B cell (primary cell): ENCODE data around the gene SNRPD2. TPM values are rescaled to one million over a fixed set of nuclear protein-coding genes. Genes with fewer than 3 reads are reported as not detected.
A peak's percentile ranks its signal among the peaks of the same experiment; 100 is the strongest.

Experiments used
- ATAC-seq: fragments of 200-7000 bp; cut with Tn5 transposase; one replicate; pipeline ENCODE4 v1.10.0; 2021; ENCODE audit warnings: low read depth, mild to moderate bottlenecking, moderate number of reproducible peaks, moderate library complexity
- CTCF ChIA-PET: fragments of 350-600 bp; sonication (Branson Sonifier 250); formaldehyde crosslinking; loops from one replicate; lab custom pipeline; 2021; ENCODE audit warnings: antibody characterized with exemption, inconsistent platforms; lab: Charles Lee
- POLR2A ChIA-PET: fragments of 350-600 bp; sonication (Branson Sonifier 250); formaldehyde crosslinking; loops from one replicate; lab custom pipeline; 2021; ENCODE audit warnings: antibody characterized with exemption; lab: Charles Lee
- DNase-seq: peaks from one replicate; pipeline ENCODE4 v3.0.0; 2013
- H2AFZ ChIP-seq: 2 replicates; pipeline ENCODE4 v1.6.1; 2012; ENCODE audit warnings: mild to moderate bottlenecking, low read depth, low read length; ENCODE audit not compliant: insufficient read depth, poor library complexity, severe bottlenecking
- H3K27ac ChIP-seq, 2 donors: 1 replicate in 1 of 2; 2 replicates in 1 of 2; pipeline ENCODE4 v1.5.1; 2012 to 2013; ENCODE audit warnings: low read length in 2 of 2, mild to moderate bottlenecking in 2 of 2, moderate library complexity in 1 of 2
- H3K27me3 ChIP-seq, 4 experiments: fragments of 200-600 bp in 1 of 4; sonication (generic) in 1 of 4; replicated peaks in 1 of 4; 1 replicate in 2 of 4; 2 replicates in 2 of 4; pipeline versions ENCODE4 v1.6.1 to v1.7.0; 2013 to 2016; ENCODE audit warnings: low read length in 3 of 4, mild to moderate bottlenecking in 2 of 4, mixed read lengths in 1 of 4, moderate library complexity in 1 of 4; ENCODE audit not compliant: insufficient read depth in 4 of 4, control insufficient read depth in 3 of 4; ENCODE audit errors: control extremely low read depth in 1 of 4
- H3K36me3 ChIP-seq, 2 experiments: replicated peaks in 1 of 2; 1 replicate in 1 of 2; 2 replicates in 1 of 2; pipeline versions ENCODE4 v1.6.1 to v1.7.1; 2013; ENCODE audit warnings: low read length in 1 of 2; ENCODE audit not compliant: insufficient read depth in 2 of 2, control insufficient read depth in 1 of 2; ENCODE audit errors: control extremely low read depth in 1 of 2, extremely low read depth in 1 of 2
- H3K4me1 ChIP-seq, 2 donors: fragments of 200-600 bp in 1 of 2; sonication (generic) in 1 of 2; 1 replicate in 1 of 2; 2 replicates in 1 of 2; pipeline versions ENCODE4 v1.5.1 to v1.6.1; 2013 to 2017; ENCODE audit warnings: low read length in 2 of 2; ENCODE audit not compliant: control insufficient read depth in 2 of 2, insufficient read depth in 2 of 2
- H3K4me2 ChIP-seq: replicated peaks from 2 replicates; pipeline ENCODE3; 2012; ENCODE audit warnings: mild to moderate bottlenecking, low read depth, low read length; ENCODE audit not compliant: poor library complexity, severe bottlenecking
- H3K4me3 ChIP-seq, 5 experiments: fragments of 200-600 bp in 1 of 5; sonication (generic) in 1 of 5; 1 replicate in 3 of 5; 2 replicates in 2 of 5; pipeline versions ENCODE4 v1.5.1 to v1.7.0; 2011 to 2016; ENCODE audit warnings: low read length in 4 of 5, mild to moderate bottlenecking in 4 of 5, low read depth in 2 of 5, control low read depth in 1 of 5, moderate library complexity in 1 of 5; ENCODE audit not compliant: insufficient read depth in 1 of 5; ENCODE audit errors: control extremely low read depth in 1 of 5, extremely low read depth in 1 of 5
- H3K79me2 ChIP-seq: fragments of 200-600 bp; sonication (generic); one replicate; pipeline ENCODE4 v1.6.0; 2016; ENCODE audit warnings: low read length; ENCODE audit not compliant: control insufficient read depth, insufficient read depth
- H3K9ac ChIP-seq: fragments of 200-600 bp; sonication (generic); 2 replicates; pipeline ENCODE4 v1.6.1; 2017; ENCODE audit warnings: mild to moderate bottlenecking, low read length, moderate library complexity
- H3K9me3 ChIP-seq, 3 donors: one replicate each; pipeline versions ENCODE4 v1.6.1 to v1.7.1; 2013; ENCODE audit warnings: low read length in 2 of 3; ENCODE audit not compliant: control insufficient read depth in 2 of 3, insufficient read depth in 1 of 3; ENCODE audit errors: control extremely low read depth in 1 of 3
- H4K20me1 ChIP-seq: 2 replicates; pipeline ENCODE4 v1.6.0; 2012; ENCODE audit warnings: mild to moderate bottlenecking, low read length; ENCODE audit not compliant: insufficient read depth, control insufficient read depth, poor library complexity, severe bottlenecking
- H3K27ac Mint-ChIP-seq: one replicate; pipeline ENCODE4 v1.8.0; 2021; ENCODE audit warnings: mixed read lengths
- H3K27me3 Mint-ChIP-seq: one replicate; pipeline ENCODE4 v1.8.0; 2021; ENCODE audit warnings: mixed read lengths
- H3K4me1 Mint-ChIP-seq: one replicate; pipeline ENCODE4 v1.8.0; 2021; ENCODE audit warnings: mixed read lengths
- H3K4me3 Mint-ChIP-seq: one replicate; pipeline ENCODE4 v1.8.0; 2021; ENCODE audit warnings: mixed read lengths
- H3K9me3 Mint-ChIP-seq: one replicate; pipeline ENCODE4 v1.8.0; 2022; ENCODE audit warnings: mixed read lengths; ENCODE audit not compliant: insufficient read depth
- EZH2 ChIP-seq: IDR thresholded peaks from 2 replicates; pipeline ENCODE4 v1.6.1; 2012; ENCODE audit warnings: borderline replicate concordance, low read depth, mild to moderate bottlenecking, moderate library complexity, low read length; ENCODE audit not compliant: insufficient read depth, poor library complexity, severe bottlenecking
- WGBS: methylation state at CpG from one replicate; pipeline ENCODE4 v1.1.5; 2013; ENCODE audit warnings: missing lambda C conversion rate; ENCODE audit not compliant: insufficient coverage; 5-methylcytosine and 5-hydroxymethylcytosine counted together
- intact Hi-C: fragments of 100-400 bp; cut with micrococcal nuclease; formaldehyde crosslinking; loops from one replicate; pipeline ENCODE4 v1.10.0; 2022
- polyA plus RNA-seq: library from polyadenylated mRNA; depleted of rRNA; stranded (reverse); fragments of >200 nt; gene quantifications from 2 replicates; pipeline ENCODE4 v1.2.3, GENCODE V29; 2012
- total RNA-seq, 2 donors: library from RNA; stranded (reverse); fragments of 120-200 nt in 1 of 2; gene quantifications; 1 replicate in 1 of 2; 2 replicates in 1 of 2; pipeline versions ENCODE4 v1.2.3 to v1.2.4, GENCODE V29; 2013 to 2022
- TF ChIP-seq, protein P1 (sequence below): fragments of 200-600 bp; IDR thresholded peaks from one replicate; pipeline ENCODE4 v1.8.0; 2022; ENCODE audit warnings: antibody characterized with exemption, mild to moderate bottlenecking

Gene SNRPD2
- total and polyA plus RNA-seq, 2 donors (not counting 1 experiment from before 2014, with no cell fraction given), result 241 to 368 TPM

GRCh38 chr19:45640849-45641273, 50.9 kb downstream of the SNRPD2 start:
- peaks cover 42% of the 10 kb centered on the region for H3K4me1 Mint-ChIP-seq

More at GRCh38 chr19:45640849-45641273, 50.9 kb downstream of the SNRPD2 start:
- Histone ChIP-seq H3K79me2 (peaks cover 17% of the 10 kb centered on the region), H3K4me2 (peak overlapping the region; percentile 98), H4K20me1 (no peaks in the 10 kb centered on the region), H3K4me1 (peaks cover 34 to 62% of the 10 kb centered on the region in 2 donors), H3K4me3 (peak overlapping the region in 4 of 5 experiments; percentile 42 to 81 (median 58)), H2AFZ (peak overlapping the region; percentile 93), H3K9ac (peak overlapping the region; percentile 71), H3K27ac (peak overlapping the region; percentile 86 to 93), H3K27me3 (peaks cover 0 to 5% (median 2%) of the 10 kb centered on the region in 4 experiments), H3K9me3 (peaks cover 0 to 3% (median 0%) of the 10 kb centered on the region in 3 donors), H3K36me3 (no peaks in the 10 kb centered on the region)
- TF ChIP-seq EZH2, result no peak
- TF ChIP-seq, protein P1, sequence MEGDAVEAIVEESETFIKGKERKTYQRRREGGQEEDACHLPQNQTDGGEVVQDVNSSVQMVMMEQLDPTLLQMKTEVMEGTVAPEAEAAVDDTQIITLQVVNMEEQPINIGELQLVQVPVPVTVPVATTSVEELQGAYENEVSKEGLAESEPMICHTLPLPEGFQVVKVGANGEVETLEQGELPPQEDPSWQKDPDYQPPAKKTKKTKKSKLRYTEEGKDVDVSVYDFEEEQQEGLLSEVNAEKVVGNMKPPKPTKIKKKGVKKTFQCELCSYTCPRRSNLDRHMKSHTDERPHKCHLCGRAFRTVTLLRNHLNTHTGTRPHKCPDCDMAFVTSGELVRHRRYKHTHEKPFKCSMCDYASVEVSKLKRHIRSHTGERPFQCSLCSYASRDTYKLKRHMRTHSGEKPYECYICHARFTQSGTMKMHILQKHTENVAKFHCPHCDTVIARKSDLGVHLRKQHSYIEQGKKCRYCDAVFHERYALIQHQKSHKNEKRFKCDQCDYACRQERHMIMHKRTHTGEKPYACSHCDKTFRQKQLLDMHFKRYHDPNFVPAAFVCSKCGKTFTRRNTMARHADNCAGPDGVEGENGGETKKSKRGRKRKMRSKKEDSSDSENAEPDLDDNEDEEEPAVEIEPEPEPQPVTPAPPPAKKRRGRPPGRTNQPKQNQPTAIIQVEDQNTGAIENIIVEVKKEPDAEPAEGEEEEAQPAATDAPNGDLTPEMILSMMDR, result no peak
- DNase-seq (no peak), ATAC-seq (no peak)
- ChIA-PET POLR2A (interaction anchor here (0.6 to 1.9 kb wide), 5 partner anchors 30 to 201 kb away, joined by 3 to 9 read pairs (median 4); partner anchors contain the start of genes QPCTL and SNRPD2), CTCF (interaction anchor here (0.6 to 5.9 kb wide), 18 partner anchors 21 to 1651 kb away, joined by 3 to 60 read pairs (median 8); partner anchors contain the start of genes QPCTL and SNRPD2)
- Mint-ChIP-seq H3K27me3 (no peaks in the 10 kb centered on the region), H3K9me3 (peaks cover 3% of the 10 kb centered on the region), H3K4me3 (peak overlapping the region; percentile 84), H3K27ac (peak overlapping the region; percentile 96)
- WGBS, result 64% methylated on average over 17 of the region's 17 CpGs
- intact Hi-C loops, result loop anchor here (1.0 to 5.0 kb wide), 2 partner anchors 76 to 214 kb away; no protein-coding TSS in a partner anchor
